CD8-positive, alpha-beta memory T cell (primary cell): Measurements from ENCODE around the gene DNAJC18. TPM values are rescaled to one million over a fixed set of nuclear protein-coding genes. Genes with fewer than 3 reads are reported as not detected.

Source experiments
- CTCF ChIA-PET: fragments of 350-600 bp; sonication (Branson Sonifier 250); formaldehyde crosslinking; loops from one replicate; lab custom pipeline; 2021; ENCODE audit warnings: antibody characterized with exemption; lab: Charles Lee
- POLR2A ChIA-PET: fragments of 350-600 bp; sonication (Branson Sonifier 250); formaldehyde crosslinking; loops from one replicate; lab custom pipeline; 2021; ENCODE audit warnings: antibody characterized with exemption; lab: Charles Lee
- DNase-seq, 5 donors: peaks; one replicate each; pipeline versions ENCODE4 v3.0.0 to v3.0.0-alpha.2; 2020 to 2022; ENCODE audit warnings: mixed read lengths in 1 of 5
- H3K27ac ChIP-seq: one replicate; pipeline ENCODE4 v1.7.0; 2013; ENCODE audit warnings: low read depth, mild to moderate bottlenecking, low read length, moderate library complexity
- H3K27me3 ChIP-seq: 2 replicates; pipeline ENCODE4 v1.7.0; 2013; ENCODE audit warnings: low read length, mild to moderate bottlenecking; ENCODE audit not compliant: insufficient read depth, poor library complexity, severe bottlenecking
- H3K36me3 ChIP-seq: 2 replicates; pipeline ENCODE4 v1.7.0; 2013; ENCODE audit warnings: mild to moderate bottlenecking, low read length, moderate library complexity; ENCODE audit not compliant: insufficient read depth
- H3K4me1 ChIP-seq: 2 replicates; pipeline ENCODE4 v1.7.0; 2013; ENCODE audit warnings: mild to moderate bottlenecking, low read length, moderate library complexity; ENCODE audit not compliant: insufficient read depth
- H3K4me3 ChIP-seq: 2 replicates; pipeline ENCODE4 v1.7.0; 2013; ENCODE audit warnings: mild to moderate bottlenecking, low read length
- H3K9me3 ChIP-seq: 2 replicates; pipeline ENCODE4 v1.7.0; 2013; ENCODE audit warnings: mild to moderate bottlenecking, low read length
- H3K27ac Mint-ChIP-seq, 8 donors: one replicate each; pipeline ENCODE4 v1.8.0; 2020 to 2021; ENCODE audit warnings: mixed read lengths in 8 of 8, mild to moderate bottlenecking in 6 of 8, inconsistent platforms in 3 of 8, moderate library complexity in 3 of 8
- H3K27me3 Mint-ChIP-seq, 2 donors: one replicate each; pipeline ENCODE4 v1.8.0; 2020 to 2021; ENCODE audit warnings: mixed read lengths in 2 of 2, mild to moderate bottlenecking in 1 of 2, moderate library complexity in 1 of 2
- H3K36me3 Mint-ChIP-seq, 3 donors: one replicate each; pipeline ENCODE4 v1.8.0; 2020 to 2021; ENCODE audit warnings: mixed read lengths in 3 of 3, inconsistent platforms in 1 of 3, mild to moderate bottlenecking in 1 of 3
- H3K4me1 Mint-ChIP-seq, 3 donors: one replicate each; pipeline ENCODE4 v1.8.0; 2020 to 2021; ENCODE audit warnings: mixed read lengths in 3 of 3, inconsistent platforms in 1 of 3, mild to moderate bottlenecking in 1 of 3
- H3K4me3 Mint-ChIP-seq, 7 donors: one replicate each; pipeline ENCODE4 v1.8.0; 2020 to 2021; ENCODE audit warnings: mixed read lengths in 7 of 7, mild to moderate bottlenecking in 6 of 7, moderate library complexity in 4 of 7, inconsistent platforms in 2 of 7
- H3K9me3 Mint-ChIP-seq, 5 donors: one replicate each; pipeline ENCODE4 v1.8.0; 2020 to 2022; ENCODE audit warnings: mixed read lengths in 5 of 5, mild to moderate bottlenecking in 3 of 5, moderate library complexity in 2 of 5, inconsistent platforms in 1 of 5
- polyA plus RNA-seq: library from polyadenylated mRNA; unstranded; fragments of 300-500 nt; fragmentation: Illumina TruSeq; gene quantifications from one replicate; pipeline ENCODE4 v1.2.3, GENCODE V29; 2021
- total RNA-seq, 2 experiments: library from RNA; stranded (reverse); gene quantifications; one replicate each; pipeline ENCODE4 v1.2.3, GENCODE V29; 2021

DNAJC18 gene
- total and polyA plus RNA-seq, 3 experiments from 2014 or later = 10.2 to 25.7 (median 25.3) TPM

GRCh38 chr5:139368613-139369012 lies 70.7 kb downstream of the DNAJC18 start:
- H3K9me3 Mint-ChIP-seq = no peaks in the 10 kb centered on the region
- no peak for DNase-seq
- Histone ChIP-seq H3K9me3 (no peaks in the 10 kb centered on the region), H3K27ac (no peak overlapping the region), H3K27me3 (no peaks in the 10 kb centered on the region), H3K4me3 (no peak overlapping the region), H3K4me1 (no peaks in the 10 kb centered on the region), H3K36me3 (peaks cover 30% of the 10 kb centered on the region)
- H3K4me3 Mint-ChIP-seq = no peak overlapping the region
- H3K4me1 Mint-ChIP-seq = peaks cover 1 to 4% (median 3%) of the 10 kb centered on the region in 3 donors
- H3K27me3 Mint-ChIP-seq = no peaks in the 10 kb centered on the region
- H3K27ac Mint-ChIP-seq = peak overlapping the region in 1 of 8 donors; percentile 33
- CTCF ChIA-PET = interaction anchor here (1.6 kb wide), 1 partner anchor 28 kb away, joined by 3 read pairs; no protein-coding TSS in a partner anchor
- H3K36me3 Mint-ChIP-seq = peaks cover 5 to 76% (median 16%) of the 10 kb centered on the region in 3 donors
- POLR2A ChIA-PET = interaction anchor here (1.3 kb wide), 1 partner anchor 27 kb away, joined by 7 read pairs; the partner anchor contains the start of gene PAIP2

GRCh38 chr5:139364466-139364865 lies 74.9 kb downstream of the DNAJC18 start:
- H3K4me3 Mint-ChIP-seq = no peak overlapping the region
- no peak overlapping the region for H3K27ac Mint-ChIP-seq
- CTCF ChIA-PET = no interaction called here
- no peaks in the 10 kb centered on the region for H3K27me3 Mint-ChIP-seq
- POLR2A ChIA-PET = no interaction called here
- no peaks in the 10 kb centered on the region for H3K9me3 ChIP-seq
- H3K4me1 Mint-ChIP-seq = peaks cover 4 to 21% (median 20%) of the 10 kb centered on the region in 3 donors
- peaks cover 4% of the 10 kb centered on the region for H3K4me1 ChIP-seq
- H3K9me3 Mint-ChIP-seq = no peaks in the 10 kb centered on the region
- no peak overlapping the region for H3K27ac ChIP-seq
- peaks cover 25% of the 10 kb centered on the region for H3K36me3 ChIP-seq
- no peak overlapping the region for H3K4me3 ChIP-seq
- H3K27me3 ChIP-seq = no peaks in the 10 kb centered on the region
- DNase-seq = no peak
- peaks cover 5 to 61% (median 13%) of the 10 kb centered on the region in 3 donors for H3K36me3 Mint-ChIP-seq

GRCh38 chr5:139363937-139364336 lies 75.4 kb downstream of the DNAJC18 start:
- Histone ChIP-seq H3K9me3 (no peaks in the 10 kb centered on the region), H3K4me1 (peaks cover 4% of the 10 kb centered on the region), H3K4me3 (no peak overlapping the region), H3K27me3 (no peaks in the 10 kb centered on the region), H3K36me3 (peaks cover 25% of the 10 kb centered on the region), H3K27ac (no peak overlapping the region)
- Mint-ChIP-seq H3K4me1 (peaks cover 4 to 22% (median 20%) of the 10 kb centered on the region in 3 donors), H3K27ac (peak overlapping the region in 2 of 8 donors; percentile 67 to 77), H3K36me3 (peaks cover 5 to 60% (median 13%) of the 10 kb centered on the region in 3 donors), H3K27me3 (no peaks in the 10 kb centered on the region), H3K9me3 (no peaks in the 10 kb centered on the region), H3K4me3 (no peak overlapping the region)
- DNase-seq = no peak
- POLR2A ChIA-PET = no interaction called here
- CTCF ChIA-PET = interaction anchor here (2.2 kb wide), 1 partner anchor 11 kb away, joined by 5 read pairs; no protein-coding TSS in a partner anchor

GRCh38 chr5:139361835-139362429 lies 77.4 kb downstream of the DNAJC18 start:
- POLR2A ChIA-PET = no interaction called here
- no peak overlapping the region for H3K27ac ChIP-seq
- no peak overlapping the region for H3K4me3 ChIP-seq
- CTCF ChIA-PET = interaction anchor here (2.2 kb wide), 1 partner anchor 9 kb away, joined by 5 read pairs; no protein-coding TSS in a partner anchor
- H3K27me3 ChIP-seq = no peaks in the 10 kb centered on the region
- H3K9me3 ChIP-seq = no peaks in the 10 kb centered on the region
- Mint-ChIP-seq H3K36me3 (peaks cover 5 to 62% (median 16%) of the 10 kb centered on the region in 3 donors), H3K27me3 (no peaks in the 10 kb centered on the region), H3K9me3 (no peaks in the 10 kb centered on the region), H3K4me1 (peaks cover 16 to 38% (median 32%) of the 10 kb centered on the region in 3 donors), H3K27ac (peak overlapping the region in 3 of 8 donors; percentile 26 to 43 (median 29)), H3K4me3 (no peak overlapping the region)
- peaks cover 7% of the 10 kb centered on the region for H3K4me1 ChIP-seq
- peaks cover 25% of the 10 kb centered on the region for H3K36me3 ChIP-seq
- no peak for DNase-seq

- no peaks in the 10 kb centered on the region for H3K27me3 Mint-ChIP-seq
- no peaks in the 10 kb centered on the region for H3K9me3 ChIP-seq
- DNase-seq = no peak
- H3K9me3 Mint-ChIP-seq = no peaks in the 10 kb centered on the region
- H3K27ac ChIP-seq = no peak overlapping the region
- peaks cover 10% of the 10 kb centered on the region for H3K4me1 ChIP-seq
- H3K27ac Mint-ChIP-seq = no peak overlapping the region
- peaks cover 10% of the 10 kb centered on the region for H3K36me3 ChIP-seq
- ChIA-PET POLR2A (interaction anchor here (1.2 kb wide), 1 partner anchor 19 kb away, joined by 4 read pairs; the partner anchor contains the start of gene PAIP2), CTCF (no interaction called here)
- no peak overlapping the region for H3K4me3 ChIP-seq
- H3K4me1 Mint-ChIP-seq = peaks cover 21 to 48% (median 40%) of the 10 kb centered on the region in 3 donors
- no peak overlapping the region for H3K4me3 Mint-ChIP-seq
- H3K27me3 ChIP-seq = no peaks in the 10 kb centered on the region
- H3K36me3 Mint-ChIP-seq = peaks cover 0 to 50% (median 12%) of the 10 kb centered on the region in 3 donors
Observed at GRCh38 chr5:139360384-139360783, 78.9 kb downstream of the DNAJC18 start.

Other genes with a start within 250 kb of the DNAJC18 start
- gene SIL1, start 241.2 kb downstream of the DNAJC18 start, total RNA-seq = 10 to 100 TPM; 26.6 to 27.5 TPM
- gene SIL1, start 241.2 kb downstream of the DNAJC18 start, polyA plus RNA-seq = 15.0 TPM
- 100 to 1,000 TPM; 184 to 199 TPM for gene MATR3, start 145.8 kb downstream of the DNAJC18 start, total RNA-seq
- gene MATR3, start 145.8 kb downstream of the DNAJC18 start, polyA plus RNA-seq = 364 TPM
- 10 to 100 TPM; 67.9 to 77.0 TPM for gene PAIP2, start 97.7 kb downstream of the DNAJC18 start, total RNA-seq
- gene PAIP2, start 97.7 kb downstream of the DNAJC18 start, polyA plus RNA-seq = 342 TPM
- gene SLC23A1, start 56.2 kb downstream of the DNAJC18 start, total RNA-seq = under 1 TPM in 1 of 2 experiments, not detected in 1; 0.33 TPM
- gene SLC23A1, start 56.2 kb downstream of the DNAJC18 start, polyA plus RNA-seq = not detected
- gene MZB1, start 49.6 kb downstream of the DNAJC18 start, total RNA-seq = 1 to 10 TPM; 5.1 to 6.4 TPM
- gene MZB1, start 49.6 kb downstream of the DNAJC18 start, polyA plus RNA-seq = 3.5 TPM
- gene PROB1, start 44.4 kb downstream of the DNAJC18 start, total RNA-seq = 1 to 10 TPM; 6.7 to 7.2 TPM
- gene PROB1, start 44.4 kb downstream of the DNAJC18 start, polyA plus RNA-seq = 0.72 TPM
- 1 to 10 TPM; 3.6 to 3.9 TPM for gene SPATA24, start 35.4 kb downstream of the DNAJC18 start, total RNA-seq
- 4.2 TPM for gene SPATA24, start 35.4 kb downstream of the DNAJC18 start, polyA plus RNA-seq
- gene ECSCR, start 23.2 kb upstream of the DNAJC18 start, total RNA-seq = under 1 TPM; 0.82 to 0.83 TPM
- gene ECSCR, start 23.2 kb upstream of the DNAJC18 start, polyA plus RNA-seq = not detected
- under 1 TPM; 0.11 to 0.28 TPM for gene SMIM33, start 31.5 kb upstream of the DNAJC18 start, total RNA-seq
- 1.1 TPM for gene SMIM33, start 31.5 kb upstream of the DNAJC18 start, polyA plus RNA-seq
- gene STING1, start 43.2 kb upstream of the DNAJC18 start, total RNA-seq = 100 to 1,000 TPM; 107 to 109 TPM
- gene STING1, start 43.2 kb upstream of the DNAJC18 start, polyA plus RNA-seq = 116 TPM
- 100 to 1,000 TPM; 253 to 274 TPM for gene UBE2D2, start 121.8 kb upstream of the DNAJC18 start, total RNA-seq
- 285 TPM for gene UBE2D2, start 121.8 kb upstream of the DNAJC18 start, polyA plus RNA-seq
- gene CXXC5, start 208.8 kb upstream of the DNAJC18 start, total RNA-seq = 1 to 10 TPM; 2.1 to 3.1 TPM
- 67.0 TPM for gene CXXC5, start 208.8 kb upstream of the DNAJC18 start, polyA plus RNA-seq